Activated CD4-positive, alpha-beta T cell treated with anti-CD3 and anti-CD28 coated beads, Interleukin-2, amount 50 U/mL, for 24 hours (primary cell): ENCODE results near the gene CSTF2T.

Experiments used
- DNase-seq, 2 donors: peaks; one replicate each; pipeline ENCODE4 v3.0.0-alpha.2; 2020; ENCODE audit warnings: low read depth in 1 of 2, low spot score in 1 of 2

CSTF2T gene

GRCh38 chr10:51651063-51651462 is 48.3 kb downstream of the CSTF2T start:
- DNase-seq = no peak

DNA sequence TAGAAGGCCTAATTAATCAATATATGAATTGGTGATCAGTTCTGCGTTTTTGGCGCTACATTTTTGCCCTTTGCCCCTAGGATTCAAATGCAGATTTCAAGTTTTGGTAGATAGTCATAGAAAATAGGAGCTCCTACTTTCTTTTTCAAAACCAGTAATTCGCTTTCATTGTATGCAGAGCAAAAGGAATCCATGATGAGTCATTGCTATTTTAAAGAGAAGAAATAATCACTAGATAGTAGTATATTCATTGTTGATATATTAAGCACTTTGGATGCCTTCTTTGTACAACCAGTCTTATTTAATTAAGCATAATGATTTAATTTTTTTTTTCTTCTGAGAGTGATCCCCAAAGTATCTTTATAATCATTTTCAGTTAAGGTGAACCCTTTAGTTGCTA is 50.3 kb downstream of the CSTF2T start:
- DNase-seq = no peak
